ENCODE measurements around the gene URB1. TPM values are rescaled to one million over a fixed set of nuclear protein-coding genes. Genes with fewer than 3 reads are reported as not detected.
"Not testable (repeated sequence)": the region's sequence is repeated elsewhere in the genome, so short reads cannot be mapped to it uniquely, and the experiment has no call there.

The URB1 gene
- polyA plus RNA-seq, 3 donors: 12.4 to 13.2 (median 12.8) TPM

DNA sequence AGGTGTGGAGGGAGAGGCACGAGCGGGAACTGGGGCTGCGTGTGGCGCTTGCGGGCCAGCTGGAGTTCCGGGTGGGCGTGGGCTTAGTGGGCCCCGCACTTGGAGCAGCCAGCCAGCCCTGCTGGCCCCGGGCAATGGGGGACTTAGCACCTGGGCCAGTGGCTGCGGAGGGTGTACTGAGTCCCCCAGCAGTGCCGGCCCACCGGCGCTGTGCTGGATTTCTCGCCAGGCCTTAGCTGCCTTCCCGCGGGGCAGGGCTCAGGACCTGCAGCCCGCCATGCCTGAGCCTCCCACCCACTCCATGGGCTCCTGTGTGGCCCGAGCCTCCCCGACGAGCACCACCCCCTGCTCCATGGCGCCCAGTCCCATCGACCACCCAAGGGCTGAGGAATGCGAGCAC is 127.5 kb downstream of the URB1 start:
- not testable (repeated sequence) for DNase-seq (ENCODE audit: extremely low read depth in 1 of 11, low read depth in 9 of 11, low spot score in 4 of 11)

DNA sequence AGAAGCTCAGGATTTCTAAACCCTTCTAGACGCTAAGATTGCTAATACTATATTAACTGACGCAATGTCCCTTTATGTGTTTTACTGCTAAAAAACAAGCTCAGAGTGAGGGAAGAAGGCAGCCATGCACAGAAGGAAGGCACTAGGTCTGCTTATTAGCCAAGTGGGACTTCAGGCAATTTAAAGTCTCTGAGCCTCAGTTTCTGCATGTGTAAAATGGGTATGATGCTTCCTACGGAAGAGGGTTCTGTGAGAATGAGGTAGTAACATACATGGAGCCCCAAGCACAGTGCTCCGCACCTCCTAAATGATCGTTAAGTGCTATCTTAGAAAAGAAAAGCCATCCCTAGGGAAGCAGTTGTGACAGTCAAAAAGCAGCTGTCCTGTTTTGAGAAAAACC is 130.9 kb downstream of the URB1 start:
- no peak for DNase-seq (ENCODE audit: extremely low read depth in 1 of 11, low read depth in 9 of 11, low spot score in 4 of 11)

Other genes with a start within 250 kb of the URB1 start
- 10 to 100 TPM; 20.0 to 26.9 (median 26.5) TPM for gene MIS18A, start 114.0 kb downstream of the URB1 start, polyA plus RNA-seq (ENCODE audit: insufficient read length in 3 of 3)
- gene MRAP, start 94.2 kb downstream of the URB1 start, polyA plus RNA-seq (ENCODE audit: insufficient read length in 3 of 3): not detected
- 1 to 10 TPM; 2.2 to 5.0 (median 3.6) TPM for gene EVA1C, start 19.7 kb upstream of the URB1 start, polyA plus RNA-seq (ENCODE audit: insufficient read length in 3 of 3)
- gene TCP10L, start 192.5 kb upstream of the URB1 start, polyA plus RNA-seq (ENCODE audit: insufficient read length in 3 of 3): 1 to 10 TPM; 1.6 to 3.1 (median 2.2) TPM
- 10 to 100 TPM; 60.1 to 75.3 (median 60.9) TPM for gene CFAP298, start 219.4 kb upstream of the URB1 start, polyA plus RNA-seq (ENCODE audit: insufficient read length in 3 of 3)

Measured in renal cortex interstitium (tissue), 11 donors.